Parathyroid adenoma (tissue), 2 donors: ENCODE measurements around the gene TOM1L2.

Experiments
- H2AFZ ChIP-seq: fragments of 300-600 bp; sonication (generic); one replicate; pipeline ENCODE4 v1.7.0; 2017; ENCODE audit warnings: antibody characterized with exemption, mild to moderate bottlenecking
- H3K27ac ChIP-seq: fragments of 300-600 bp; sonication (generic); one replicate; pipeline ENCODE4 v1.7.0; 2017
- H3K27me3 ChIP-seq: fragments of 300-600 bp; sonication (generic); one replicate; pipeline ENCODE4 v1.7.0; 2017; ENCODE audit warnings: low read length; ENCODE audit not compliant: control insufficient read depth, insufficient read depth
- H3K36me3 ChIP-seq: fragments of 300-600 bp; sonication (generic); one replicate; pipeline ENCODE4 v1.7.0; 2017; ENCODE audit warnings: low read length; ENCODE audit not compliant: control insufficient read depth, insufficient read depth
- H3K4me1 ChIP-seq: fragments of 300-600 bp; sonication (generic); one replicate; pipeline ENCODE4 v1.7.0; 2017; ENCODE audit warnings: control low read depth
- H3K4me2 ChIP-seq: fragments of 300-600 bp; sonication (generic); one replicate; pipeline ENCODE4 v1.7.0; 2017; ENCODE audit warnings: low read length
- H3K4me3 ChIP-seq: fragments of 300-600 bp; sonication (generic); one replicate; pipeline ENCODE4 v1.7.0; 2017; ENCODE audit warnings: low read depth, low read length
- H3K79me2 ChIP-seq: fragments of 300-600 bp; sonication (generic); one replicate; pipeline ENCODE4 v1.7.0; 2017; ENCODE audit warnings: control low read depth
- H3K9ac ChIP-seq: fragments of 300-600 bp; sonication (generic); one replicate; pipeline ENCODE4 v1.7.0; 2017; ENCODE audit warnings: mild to moderate bottlenecking
- H3K9me3 ChIP-seq: fragments of 300-600 bp; sonication (generic); one replicate; pipeline ENCODE4 v1.7.0; 2017; ENCODE audit warnings: low read length; ENCODE audit not compliant: control insufficient read depth
- CTCF ChIP-seq: fragments of 300-600 bp; sonication (generic); IDR thresholded peaks from one replicate; pipeline ENCODE4 v1.7.0; 2017; ENCODE audit warnings: antibody characterized with exemption, mild to moderate bottlenecking
- donor health status: primary hyperparathyroidism.

TOM1L2 gene

DNA sequence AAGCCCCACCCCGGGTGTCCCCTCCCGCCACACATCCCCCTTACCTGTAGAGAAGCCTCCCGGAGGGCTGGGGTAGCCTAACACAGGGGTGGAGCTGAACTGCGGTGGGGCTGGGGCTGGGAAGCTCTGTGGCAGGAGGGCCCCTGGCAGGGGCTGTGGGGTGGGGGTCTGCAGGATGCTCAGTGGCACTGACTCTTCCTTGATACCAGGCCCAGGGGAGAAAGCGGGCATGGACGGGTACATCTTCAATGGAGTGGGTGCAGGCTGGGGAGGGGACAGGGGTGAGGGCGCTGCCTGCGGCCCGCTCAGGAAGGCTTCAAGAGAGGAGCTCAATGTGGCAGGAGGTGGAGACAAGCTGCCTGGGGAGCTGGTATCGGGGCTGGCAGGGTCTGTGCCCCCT lies 152.2 kb downstream of the TOM1L2 start:
- peaks cover 9% of the 10 kb centered on the region for H3K79me2 ChIP-seq
- TF ChIP-seq CTCF = no peak
- no peaks in the 10 kb centered on the region for H3K27me3 ChIP-seq
- no peak overlapping the region for H3K4me2 ChIP-seq
- no peaks in the 10 kb centered on the region for H3K36me3 ChIP-seq
- no peak overlapping the region for H3K4me3 ChIP-seq
- peaks cover 26% of the 10 kb centered on the region for H3K4me1 ChIP-seq
- no peaks in the 10 kb centered on the region for H3K9me3 ChIP-seq
- no peak overlapping the region for H2AFZ ChIP-seq
- no peak overlapping the region for H3K27ac ChIP-seq
- H3K9ac ChIP-seq = no peak overlapping the region

DNA sequence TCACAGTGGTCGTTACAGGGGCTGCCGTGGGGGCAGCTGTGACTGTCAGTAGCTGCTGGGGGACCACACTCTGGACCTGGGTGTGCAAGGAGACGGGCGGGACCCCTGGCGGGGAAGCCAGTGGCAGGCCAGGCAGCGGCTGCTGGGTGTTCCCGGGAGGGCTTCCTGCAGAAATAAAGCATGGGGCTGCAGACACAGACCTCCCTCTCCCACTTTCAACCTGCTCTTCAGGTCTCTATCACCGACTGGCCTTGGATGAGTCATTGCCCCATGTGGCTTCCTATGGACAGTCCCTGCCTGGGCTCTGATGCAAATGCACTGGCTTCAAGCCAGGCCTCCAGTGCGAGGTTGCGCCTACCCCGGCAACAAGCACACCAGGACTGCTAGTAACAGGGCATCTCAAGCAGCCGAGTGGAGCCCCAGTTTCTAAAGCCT lies 152.6 kb downstream of the TOM1L2 start:
- no peak overlapping the region for H2AFZ ChIP-seq
- H3K27ac ChIP-seq = no peak overlapping the region
- TF ChIP-seq CTCF = no peak
- H3K27me3 ChIP-seq = no peaks in the 10 kb centered on the region
- no peak overlapping the region for H3K4me2 ChIP-seq
- no peaks in the 10 kb centered on the region for H3K36me3 ChIP-seq
- no peaks in the 10 kb centered on the region for H3K9me3 ChIP-seq
- peaks cover 9% of the 10 kb centered on the region for H3K79me2 ChIP-seq
- H3K9ac ChIP-seq = no peak overlapping the region
- H3K4me3 ChIP-seq = no peak overlapping the region
- H3K4me1 ChIP-seq = peaks cover 21% of the 10 kb centered on the region

DNA sequence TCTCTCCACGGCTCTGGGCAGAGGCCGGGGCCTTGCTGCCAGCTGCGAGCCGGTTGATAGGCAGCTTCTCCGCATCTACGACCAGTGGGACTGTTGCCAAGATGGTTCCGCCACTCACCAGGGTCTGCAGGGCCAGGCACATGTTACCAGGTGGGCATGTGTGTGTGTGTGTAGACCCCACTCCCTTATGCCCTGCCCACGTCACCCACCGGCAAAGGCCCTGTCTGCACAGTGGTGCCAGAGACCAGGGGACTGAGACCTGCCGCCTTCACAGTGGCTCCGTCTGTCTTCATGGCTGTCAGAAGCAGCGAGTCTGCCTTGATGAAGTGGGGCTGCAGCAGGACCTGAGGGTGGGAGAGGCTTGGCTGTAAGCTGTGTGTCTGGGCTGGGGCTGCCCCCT lies 153.1 kb downstream of the TOM1L2 start:
- Histone ChIP-seq H2AFZ (no peak overlapping the region), H3K27me3 (no peaks in the 10 kb centered on the region), H3K9ac (no peak overlapping the region), H3K4me2 (no peak overlapping the region), H3K4me1 (peaks cover 17% of the 10 kb centered on the region), H3K79me2 (peaks cover 9% of the 10 kb centered on the region), H3K4me3 (no peak overlapping the region), H3K36me3 (no peaks in the 10 kb centered on the region), H3K27ac (no peak overlapping the region), H3K9me3 (no peaks in the 10 kb centered on the region)
- no peak for TF ChIP-seq CTCF

GRCh38 chr17:17818088-17818526 lies 154.1 kb downstream of the TOM1L2 start:
- Histone ChIP-seq H3K9me3 (no peaks in the 10 kb centered on the region), H3K36me3 (no peaks in the 10 kb centered on the region), H3K4me2 (no peak overlapping the region), H3K9ac (no peak overlapping the region), H3K4me3 (no peak overlapping the region), H2AFZ (no peak overlapping the region), H3K27ac (no peak overlapping the region), H3K79me2 (peaks cover 9% of the 10 kb centered on the region), H3K4me1 (peaks cover 11% of the 10 kb centered on the region), H3K27me3 (no peaks in the 10 kb centered on the region)
- TF ChIP-seq CTCF = no peak

GRCh38 chr17:17817552-17817947 lies 154.7 kb downstream of the TOM1L2 start:
- Histone ChIP-seq H3K4me2 (no peak overlapping the region), H3K9me3 (no peaks in the 10 kb centered on the region), H3K27ac (no peak overlapping the region), H3K9ac (no peak overlapping the region), H3K79me2 (peaks cover 9% of the 10 kb centered on the region), H3K4me3 (no peak overlapping the region), H3K4me1 (peaks cover 7% of the 10 kb centered on the region), H3K36me3 (no peaks in the 10 kb centered on the region), H2AFZ (no peak overlapping the region), H3K27me3 (no peaks in the 10 kb centered on the region)
- no peak for TF ChIP-seq CTCF
